Smooth muscle cell (in vitro differentiated cells): ENCODE data around the gene COL18A1. TPM values are rescaled to one million over a fixed set of nuclear protein-coding genes. Genes with fewer than 3 reads are reported as not detected.
"Not testable (repeated sequence)": the region's sequence is repeated elsewhere in the genome, so short reads cannot be mapped to it uniquely, and the experiment has no call there.

ENCODE experiments used
- DNase-seq: peaks from one replicate; lab custom pipeline; 2025; ENCODE audit not compliant: unreplicated experiment; lab: John Stamatoyannopoulos, UW
- H2AFZ ChIP-seq: fragments of 200-600 bp; sonication (generic); 2 replicates; pipeline ENCODE4 v1.6.0; 2016; ENCODE audit warnings: antibody characterized with exemption, low read depth, mild to moderate bottlenecking
- H3F3A ChIP-seq: fragments of 200-600 bp; sonication (generic); 2 replicates; pipeline ENCODE4 v1.6.0; 2017; ENCODE audit warnings: antibody characterized with exemption, low read depth
- H3K27ac ChIP-seq: fragments of 200-600 bp; sonication (generic); 2 replicates; pipeline ENCODE4 v1.5.1; 2016; ENCODE audit warnings: low read depth, mild to moderate bottlenecking
- H3K27me3 ChIP-seq: fragments of 200-600 bp; sonication (generic); 2 replicates; pipeline ENCODE4 v1.6.1; 2016; ENCODE audit warnings: low read depth, mild to moderate bottlenecking
- H3K36me3 ChIP-seq: fragments of 200-600 bp; sonication (generic); 2 replicates; pipeline ENCODE4 v1.5.1; 2016; ENCODE audit warnings: low read depth
- H3K4me1 ChIP-seq: fragments of 200-600 bp; sonication (generic); 2 replicates; pipeline ENCODE4 v1.5.1; 2016; ENCODE audit warnings: low read depth
- H3K4me2 ChIP-seq: fragments of 200-600 bp; sonication (generic); 2 replicates; pipeline ENCODE4 v1.6.0; 2016; ENCODE audit warnings: mild to moderate bottlenecking
- H3K4me3 ChIP-seq: fragments of 200-600 bp; sonication (generic); 2 replicates; pipeline ENCODE4 v1.5.1; 2016; ENCODE audit warnings: mild to moderate bottlenecking
- H3K79me2 ChIP-seq: fragments of 200-600 bp; sonication (generic); 2 replicates; pipeline ENCODE4 v1.6.0; 2016; ENCODE audit warnings: low read depth, mild to moderate bottlenecking
- H3K9ac ChIP-seq: fragments of 200-600 bp; sonication (generic); 2 replicates; pipeline ENCODE4 v1.6.0; 2016; ENCODE audit warnings: low read depth
- H3K9me3 ChIP-seq: fragments of 200-600 bp; sonication (generic); replicated peaks from 2 replicates; pipeline ENCODE4 v1.5.1; 2016; ENCODE audit warnings: low read depth
- H4K20me1 ChIP-seq: fragments of 200-600 bp; sonication (generic); 2 replicates; pipeline ENCODE4 v1.6.0; 2016; ENCODE audit warnings: low read depth
- WGBS: methylation state at CpG from one replicate; pipeline ENCODE4 v1.1.7; 2016; ENCODE audit warnings: low lambda C conversion rate; 5-methylcytosine and 5-hydroxymethylcytosine counted together
- polyA plus RNA-seq: library from polyadenylated mRNA; unstranded; fragments of >200 nt; fragmentation: Nextera tagmentation; extraction: Ambion mirVana; gene quantifications from 2 replicates; pipeline ENCODE4 v1.2.1, GENCODE V29; 2016
- total RNA-seq: library from RNA; depleted of rRNA; stranded (reverse); fragments of >200 nt; gene quantifications from 2 replicates; pipeline ENCODE4 v1.2.3, GENCODE V29; 2014
- TF ChIP-seq, protein P1 (sequence below): fragments of 200-600 bp; sonication (generic); IDR thresholded peaks from 2 replicates; pipeline ENCODE4 v1.5.1; 2017; ENCODE audit warnings: borderline replicate concordance, mild to moderate bottlenecking, antibody characterized with exemption; ENCODE audit not compliant: insufficient read depth, poor library complexity, severe bottlenecking

The COL18A1 gene
- total and polyA plus RNA-seq, 2 experiments from 2014 or later: 192 to 485 TPM

GRCh38 chr21:45434645-45435217 lies 29.8 kb downstream of the COL18A1 start:
- H3K27ac ChIP-seq: no peak overlapping the region
- TF ChIP-seq, protein P1, sequence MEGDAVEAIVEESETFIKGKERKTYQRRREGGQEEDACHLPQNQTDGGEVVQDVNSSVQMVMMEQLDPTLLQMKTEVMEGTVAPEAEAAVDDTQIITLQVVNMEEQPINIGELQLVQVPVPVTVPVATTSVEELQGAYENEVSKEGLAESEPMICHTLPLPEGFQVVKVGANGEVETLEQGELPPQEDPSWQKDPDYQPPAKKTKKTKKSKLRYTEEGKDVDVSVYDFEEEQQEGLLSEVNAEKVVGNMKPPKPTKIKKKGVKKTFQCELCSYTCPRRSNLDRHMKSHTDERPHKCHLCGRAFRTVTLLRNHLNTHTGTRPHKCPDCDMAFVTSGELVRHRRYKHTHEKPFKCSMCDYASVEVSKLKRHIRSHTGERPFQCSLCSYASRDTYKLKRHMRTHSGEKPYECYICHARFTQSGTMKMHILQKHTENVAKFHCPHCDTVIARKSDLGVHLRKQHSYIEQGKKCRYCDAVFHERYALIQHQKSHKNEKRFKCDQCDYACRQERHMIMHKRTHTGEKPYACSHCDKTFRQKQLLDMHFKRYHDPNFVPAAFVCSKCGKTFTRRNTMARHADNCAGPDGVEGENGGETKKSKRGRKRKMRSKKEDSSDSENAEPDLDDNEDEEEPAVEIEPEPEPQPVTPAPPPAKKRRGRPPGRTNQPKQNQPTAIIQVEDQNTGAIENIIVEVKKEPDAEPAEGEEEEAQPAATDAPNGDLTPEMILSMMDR: no peak
- H3K4me1 ChIP-seq: peaks cover 26% of the 10 kb centered on the region
- peaks cover 83% of the 10 kb centered on the region for H3K79me2 ChIP-seq
- no peak overlapping the region for H2AFZ ChIP-seq
- DNase-seq: no peak
- WGBS: 83% methylated on average over 16 of the region's 17 CpGs
- H3K9me3 ChIP-seq: no peaks in the 10 kb centered on the region
- no peak overlapping the region for H3K4me3 ChIP-seq
- no peak overlapping the region for H3K4me2 ChIP-seq
- peaks cover 81% of the 10 kb centered on the region for H4K20me1 ChIP-seq
- H3F3A ChIP-seq: peaks cover 12% of the 10 kb centered on the region
- H3K27me3 ChIP-seq: no peaks in the 10 kb centered on the region
- no peak overlapping the region for H3K9ac ChIP-seq
- no peaks in the 10 kb centered on the region for H3K36me3 ChIP-seq

DNA sequence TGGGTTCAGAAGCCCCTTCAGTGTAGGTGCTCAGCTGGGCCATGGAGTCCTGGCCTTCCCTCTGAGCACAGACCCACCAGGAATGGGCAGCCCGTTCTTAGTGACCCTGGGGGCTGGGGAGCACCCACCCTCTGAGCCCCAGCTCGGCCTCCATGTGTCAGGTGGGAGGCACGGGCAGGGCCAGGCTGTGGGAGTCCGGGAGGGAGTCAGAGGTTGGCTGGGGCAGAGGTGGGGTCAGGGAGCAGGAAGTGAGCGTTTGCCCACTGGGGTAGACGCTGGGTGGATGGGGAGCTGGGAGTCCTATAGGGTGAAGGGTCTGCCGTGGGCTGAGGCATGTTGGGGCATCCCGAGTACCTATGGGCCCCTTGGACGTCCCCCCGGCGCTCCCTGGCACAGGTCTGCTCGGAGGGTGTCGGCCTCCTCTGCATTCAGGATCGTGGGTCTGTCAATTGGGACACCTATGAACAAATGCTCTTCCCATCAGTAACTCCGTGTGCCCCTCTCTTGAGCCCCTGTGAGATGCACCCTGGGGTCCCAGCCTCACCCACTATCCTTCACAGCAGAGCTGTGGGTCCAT lies 30.5 kb downstream of the COL18A1 start:
- no peak overlapping the region for H3K9ac ChIP-seq
- no peaks in the 10 kb centered on the region for H3K27me3 ChIP-seq
- H3F3A ChIP-seq: peaks cover 11% of the 10 kb centered on the region
- H3K36me3 ChIP-seq: no peaks in the 10 kb centered on the region
- no peak overlapping the region for H3K4me2 ChIP-seq
- DNase-seq: no peak
- no peaks in the 10 kb centered on the region for H3K9me3 ChIP-seq
- no peak overlapping the region for H3K4me3 ChIP-seq
- H2AFZ ChIP-seq: no peak overlapping the region
- TF ChIP-seq, protein P1: no peak
- 92% methylated on average over 15 of the region's 15 CpGs for WGBS
- peaks cover 20% of the 10 kb centered on the region for H3K4me1 ChIP-seq
- peaks cover 82% of the 10 kb centered on the region for H4K20me1 ChIP-seq
- peak overlapping the region; percentile 56 for H3K27ac ChIP-seq
- H3K79me2 ChIP-seq: peaks cover 82% of the 10 kb centered on the region

GRCh38 chr21:45436351-45437065 lies 31.5 kb downstream of the COL18A1 start:
- Histone ChIP-seq H3K27ac (peak overlapping the region; percentile 56), H3K27me3 (no peaks in the 10 kb centered on the region), H3K9ac (no peak overlapping the region), H3K4me3 (no peak overlapping the region), H3K9me3 (no peaks in the 10 kb centered on the region), H3K36me3 (no peaks in the 10 kb centered on the region), H2AFZ (no peak overlapping the region), H3F3A (peaks cover 10% of the 10 kb centered on the region), H3K79me2 (peaks cover 84% of the 10 kb centered on the region), H3K4me1 (peaks cover 12% of the 10 kb centered on the region), H4K20me1 (peaks cover 85% of the 10 kb centered on the region), H3K4me2 (peak overlapping the region; percentile 25)
- DNase-seq: no peak
- TF ChIP-seq, protein P1: no peak
- WGBS: 73% methylated on average over 12 of the region's 18 CpGs

GRCh38 chr21:45437844-45438243 lies 32.9 kb downstream of the COL18A1 start:
- H3K4me3 ChIP-seq, H3K4me1 ChIP-seq, H3K4me2 ChIP-seq, H3K9me3 ChIP-seq, H3F3A ChIP-seq, H3K36me3 ChIP-seq, DNase-seq, H2AFZ ChIP-seq, H3K27ac ChIP-seq, H3K9ac ChIP-seq, H3K27me3 ChIP-seq: not testable (repeated sequence)
- Histone ChIP-seq H3K79me2 (peaks cover 79% of the 10 kb centered on the region), H4K20me1 (peaks cover 81% of the 10 kb centered on the region)
